GM19328 (cell line): Measurements from ENCODE around the gene WNT10A.
"Not testable (repeated sequence)": the region's sequence is repeated elsewhere in the genome, so short reads cannot be mapped to it uniquely, and the experiment has no call there.

ENCODE experiments used
- ATAC-seq: cut with Tn5 transposase; IDR thresholded peaks from one replicate; pipeline ENCODE4 v1.9.1; 2021; ENCODE audit warnings: mild to moderate bottlenecking, moderate library complexity; ENCODE audit not compliant: unreplicated experiment

Gene WNT10A

DNA sequence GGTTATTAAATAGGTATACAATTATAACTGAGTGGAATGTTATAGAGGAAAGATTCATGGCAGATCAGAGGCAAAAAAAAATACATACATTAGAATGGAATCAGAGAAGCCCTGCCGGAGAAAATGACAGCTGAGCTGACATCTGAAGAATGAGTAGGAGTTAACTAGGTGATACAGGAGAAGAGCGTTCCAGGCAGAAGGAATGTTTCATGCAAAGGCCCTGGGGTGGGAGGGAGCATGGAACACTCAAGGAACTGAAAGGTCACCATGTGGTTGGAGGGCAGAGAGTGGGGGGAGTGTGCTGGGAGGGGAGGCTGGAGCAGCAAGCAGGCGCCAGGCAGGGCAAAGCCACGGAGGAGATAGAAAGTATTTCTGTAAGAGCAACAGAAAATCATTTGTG lies 47.2 kb downstream of the WNT10A start:
- no peak for ATAC-seq

DNA sequence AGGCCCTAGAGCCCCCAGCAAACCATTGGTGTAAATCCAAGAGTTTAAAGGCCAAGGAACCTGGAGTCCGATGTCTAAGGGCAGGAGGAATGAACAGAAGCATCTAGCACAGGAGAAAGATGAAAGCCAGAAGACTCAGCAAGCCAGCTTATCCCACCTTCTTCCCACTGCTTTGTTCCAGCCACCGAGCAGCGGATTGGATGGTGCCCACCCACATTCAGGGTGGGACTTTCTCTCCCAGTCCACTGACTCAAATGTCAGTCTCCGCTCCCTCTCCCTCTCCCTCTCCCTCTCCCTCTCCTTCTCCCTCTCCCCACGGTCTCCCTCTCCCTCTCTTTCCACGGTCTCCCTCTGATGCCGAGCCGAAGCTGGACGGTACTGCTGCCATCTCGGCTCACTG lies 49.8 kb downstream of the WNT10A start:
- not testable (repeated sequence) for ATAC-seq

DNA sequence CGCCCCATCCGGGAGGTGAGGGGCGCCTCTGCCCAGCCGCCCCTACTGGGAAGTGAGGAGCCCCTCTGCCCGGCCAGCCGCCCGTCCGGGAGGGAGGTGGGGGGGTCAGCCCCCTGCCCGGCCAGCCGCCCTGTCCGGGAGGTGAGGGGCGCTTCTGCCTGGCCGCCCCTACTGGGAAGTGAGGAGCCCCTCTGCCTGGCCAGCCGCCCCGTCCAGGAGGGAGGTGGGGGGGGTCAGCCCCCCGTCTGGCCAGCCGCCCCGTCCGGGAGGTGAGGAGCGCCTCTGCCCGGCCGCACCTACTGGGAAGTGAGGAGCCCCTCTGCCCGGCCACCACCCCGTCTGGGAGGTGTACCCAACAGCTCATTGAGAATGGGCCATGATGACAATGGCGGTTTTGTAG lies 51.1 kb downstream of the WNT10A start:
- ATAC-seq, result not testable (repeated sequence)
